ENCODE measurements around the gene C4orf51. TPM values are rescaled to one million over a fixed set of nuclear protein-coding genes. Genes with fewer than 3 reads are reported as not detected.

C4orf51 gene
- total RNA-seq (2022; extraction: Qiagen RNA extraction), result not detected in 5 replicates

DNA sequence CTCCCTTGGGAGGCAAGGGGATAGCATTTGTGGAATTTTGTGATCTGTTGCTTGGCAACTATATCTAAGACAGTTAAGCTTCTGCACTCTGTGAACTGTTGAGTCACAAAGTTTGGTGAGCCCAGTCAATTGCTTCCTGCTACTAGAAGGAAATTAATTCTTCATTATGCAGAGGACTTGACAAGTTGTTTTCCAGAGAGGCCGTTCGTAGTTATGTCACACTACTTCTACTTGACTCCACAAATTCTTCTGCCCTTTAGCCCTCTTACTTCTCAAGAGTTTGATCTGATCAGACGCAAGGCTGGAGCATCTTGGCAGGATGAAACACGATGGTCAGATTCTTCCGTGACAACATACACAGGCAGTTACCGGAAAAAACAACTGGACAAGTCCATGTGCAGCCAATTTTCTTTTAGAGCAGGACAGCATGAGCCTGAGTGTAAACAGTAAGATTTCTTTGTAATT lies at the start of gene C4orf51:
C4orf51 (plus strand) TSS at position 156 of the 465 bp plus-strand sequence; CDS start at position 214, 58 bp downstream.

Other genes starting within 250 kb of the C4orf51 start
- gene SMAD1, start 198.3 kb upstream of the C4orf51 start, total RNA-seq (2022; extraction: Qiagen RNA extraction), result 7.6 to 9.5 TPM (median 8.6 TPM) in 5 replicates
- gene MMAA, start 60.8 kb upstream of the C4orf51 start, total RNA-seq (2022; extraction: Qiagen RNA extraction), result 1.1 to 1.6 TPM (median 1.4 TPM) in 5 replicates